PC-9 (cell line): ENCODE data around the gene TRIM38.

Experiments
- CTCF ChIP-seq: fragments of 200-600 bp; sonication (generic); conservative IDR thresholded peaks from 2 replicates; pipeline ENCODE4 v1.6.1; 2017; ENCODE audit warnings: mixed run types, antibody characterized with exemption, mild to moderate bottlenecking, moderate library complexity
- EZH2 ChIP-seq: fragments of 200-600 bp; sonication (generic); IDR thresholded peaks from 2 replicates; pipeline ENCODE4 v1.8.0; 2017; ENCODE audit warnings: antibody characterized with exemption, low read depth

- TF ChIP-seq CTCF, result no peak
- no peak for TF ChIP-seq EZH2
Observed at GRCh38 chr6:25963426-25964123, 973 bp downstream of the TRIM38 start.
